GM18526 (cell line): ENCODE results near the gene HMX2.

Source experiments
- POLR2A ChIP-seq: IDR thresholded peaks from 3 replicates; pipeline ENCODE4 v1.6.1; 2011; ENCODE audit not compliant: insufficient read length; ENCODE audit errors: extremely low read depth

Gene HMX2

GRCh38 chr10:123194056-123194455, 46.1 kb downstream of the HMX2 start:
- no peak for TF ChIP-seq POLR2A
